Keratinocyte (primary cell): ENCODE results near the gene PRKCD. TPM values are rescaled to one million over a fixed set of nuclear protein-coding genes. Genes with fewer than 3 reads are reported as not detected.

Source experiments
- DNase-seq: peaks from one replicate; pipeline ENCODE4 v3.0.0-alpha.2; 2011; ENCODE audit warnings: low read depth, missing footprints, low spot score
- FAIRE-seq: peaks from 2 replicates; lab custom pipeline; 2011; peaks lifted over from hg19 to GRCh38; lab: Jason Lieb, UNC
- H2AFZ ChIP-seq: 2 replicates; pipeline ENCODE4 v1.6.0; 2012; ENCODE audit warnings: low read length, control low read depth, inconsistent platforms; ENCODE audit not compliant: control insufficient read depth
- H3K27ac ChIP-seq: 2 replicates; pipeline ENCODE4 v1.5.1; 2011; ENCODE audit warnings: low read length; ENCODE audit not compliant: control insufficient read depth, insufficient read depth
- H3K27me3 ChIP-seq: 3 replicates; pipeline ENCODE4 v1.6.0; 2011; ENCODE audit warnings: low read length; ENCODE audit not compliant: control insufficient read depth, insufficient read depth; ENCODE audit errors: extremely low read depth
- H3K36me3 ChIP-seq, 2 experiments: 2 replicates in 1 of 2; 3 replicates in 1 of 2; pipeline ENCODE4 v1.5.1; 2011; ENCODE audit warnings: low read length in 2 of 2, mild to moderate bottlenecking in 1 of 2; ENCODE audit not compliant: control insufficient read depth in 2 of 2, insufficient read depth in 2 of 2; ENCODE audit errors: extremely low read depth in 1 of 2
- H3K4me1 ChIP-seq: 3 replicates; pipeline ENCODE4 v1.5.1; 2011; ENCODE audit warnings: low read length; ENCODE audit not compliant: control insufficient read depth, insufficient read depth; ENCODE audit errors: extremely low read depth
- H3K4me2 ChIP-seq: 3 replicates; pipeline ENCODE4 v1.6.0; 2011; ENCODE audit warnings: low read depth, low read length; ENCODE audit not compliant: control insufficient read depth, insufficient read depth; ENCODE audit errors: extremely low read depth
- H3K4me3 ChIP-seq, 3 experiments: fragments of 200-600 bp in 1 of 3; sonication (generic) in 1 of 3; 2 replicates in 2 of 3; 3 replicates in 1 of 3; pipeline ENCODE4 v1.5.1; 2011 to 2016; ENCODE audit warnings: low read length in 3 of 3, mild to moderate bottlenecking in 3 of 3, control low read depth in 2 of 3, inconsistent platforms in 1 of 3, low read depth in 1 of 3, mixed read lengths in 1 of 3, mixed run types in 1 of 3, moderate library complexity in 1 of 3; ENCODE audit not compliant: control insufficient read depth in 2 of 3, insufficient read depth in 2 of 3; ENCODE audit errors: extremely low read depth in 1 of 3
- H3K79me2 ChIP-seq: 2 replicates; pipeline ENCODE4 v1.6.0; 2012; ENCODE audit warnings: low read length; ENCODE audit not compliant: control insufficient read depth, insufficient read depth
- H3K9ac ChIP-seq: 3 replicates; pipeline ENCODE4 v1.6.0; 2011; ENCODE audit warnings: low read length; ENCODE audit not compliant: control insufficient read depth, insufficient read depth; ENCODE audit errors: extremely low read depth
- H3K9me1 ChIP-seq: 3 replicates; pipeline ENCODE4 v1.6.0; 2011; ENCODE audit warnings: low read length; ENCODE audit not compliant: control insufficient read depth, insufficient read depth; ENCODE audit errors: extremely low read depth
- H3K9me3 ChIP-seq: 2 replicates; pipeline ENCODE4 v1.5.1; 2012; ENCODE audit warnings: low read depth, low read length; ENCODE audit not compliant: control insufficient read depth
- H4K20me1 ChIP-seq: 3 replicates; pipeline ENCODE4 v1.6.0; 2011; ENCODE audit warnings: low read length; ENCODE audit not compliant: control insufficient read depth, insufficient read depth; ENCODE audit errors: extremely low read depth
- EZH2 ChIP-seq: IDR thresholded peaks from one replicate; pipeline ENCODE4 v1.6.1; 2012; ENCODE audit warnings: inconsistent platforms, mild to moderate bottlenecking, low read length, moderate library complexity
- dilution Hi-C: fragments of 300-500 bp; cut with MboI; formaldehyde crosslinking; loops from one replicate; pipeline ENCODE4 v1.7.0; 2020; ENCODE audit warnings: low sequenced_read_pairs; ENCODE audit not compliant: extremely low pct_ligation_motif_present
- polyA plus RNA-seq, 5 experiments: library from polyadenylated mRNA; depleted of rRNA in 3 of 5; stranded (reverse) in 3 of 5; stranded (forward) in 1 of 5; unstranded in 1 of 5; fragments of >200 nt; gene quantifications; 1 replicate in 1 of 5; 2 replicates in 3 of 5; 3 replicates in 1 of 5; pipeline versions ENCODE4 v1.2.1 to v1.2.3, GENCODE V29; 2011 to 2012; ENCODE audit warnings: missing spikeins in 2 of 5, low read depth in 1 of 5, low replicate concordance in 1 of 5
- TF ChIP-seq, protein P1 (sequence below), 3 experiments: IDR thresholded peaks in 1 of 3; conservative IDR thresholded peaks in 1 of 3; optimal IDR thresholded peaks in 1 of 3; 2 replicates in 2 of 3; 3 replicates in 1 of 3; pipeline versions ENCODE3 to v1.5.1; 2011; ENCODE audit warnings: low read length in 3 of 3, mild to moderate bottlenecking in 3 of 3, moderate library complexity in 2 of 3, control low read depth in 1 of 3, inconsistent platforms in 1 of 3; ENCODE audit not compliant: insufficient read depth in 2 of 3; ENCODE audit errors: extremely low read depth in 1 of 3

Gene PRKCD
- polyA plus RNA-seq, 1 donor (not counting 4 experiments of a cell fraction or from before 2014, with no cell fraction given), result 25.1 TPM

DNA sequence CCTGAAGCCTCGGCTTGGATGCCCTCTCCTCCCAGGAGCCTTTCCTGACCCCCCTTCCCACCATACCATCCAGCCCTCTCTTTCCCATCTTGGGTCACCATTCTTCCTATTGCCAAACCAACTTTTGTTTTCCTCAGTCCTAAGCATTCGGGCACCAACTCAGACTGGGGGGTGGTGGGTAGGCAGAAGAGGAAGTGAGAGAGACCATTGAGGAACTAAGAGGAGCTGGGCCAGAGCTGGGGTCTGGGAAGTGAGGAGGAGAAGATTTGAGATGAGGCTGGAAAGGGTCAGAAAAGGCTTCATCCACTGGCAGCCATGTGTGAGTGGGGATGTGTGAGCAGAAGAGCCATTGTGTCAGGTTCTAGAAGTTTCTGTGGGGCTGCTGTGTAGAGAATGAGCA, 57.1 kb downstream of the PRKCD start:
- no peak for DNase-seq
- H3K9me3 ChIP-seq, result no peaks in the 10 kb centered on the region
- H3K27me3 ChIP-seq, result no peaks in the 10 kb centered on the region
- TF ChIP-seq, protein P1, sequence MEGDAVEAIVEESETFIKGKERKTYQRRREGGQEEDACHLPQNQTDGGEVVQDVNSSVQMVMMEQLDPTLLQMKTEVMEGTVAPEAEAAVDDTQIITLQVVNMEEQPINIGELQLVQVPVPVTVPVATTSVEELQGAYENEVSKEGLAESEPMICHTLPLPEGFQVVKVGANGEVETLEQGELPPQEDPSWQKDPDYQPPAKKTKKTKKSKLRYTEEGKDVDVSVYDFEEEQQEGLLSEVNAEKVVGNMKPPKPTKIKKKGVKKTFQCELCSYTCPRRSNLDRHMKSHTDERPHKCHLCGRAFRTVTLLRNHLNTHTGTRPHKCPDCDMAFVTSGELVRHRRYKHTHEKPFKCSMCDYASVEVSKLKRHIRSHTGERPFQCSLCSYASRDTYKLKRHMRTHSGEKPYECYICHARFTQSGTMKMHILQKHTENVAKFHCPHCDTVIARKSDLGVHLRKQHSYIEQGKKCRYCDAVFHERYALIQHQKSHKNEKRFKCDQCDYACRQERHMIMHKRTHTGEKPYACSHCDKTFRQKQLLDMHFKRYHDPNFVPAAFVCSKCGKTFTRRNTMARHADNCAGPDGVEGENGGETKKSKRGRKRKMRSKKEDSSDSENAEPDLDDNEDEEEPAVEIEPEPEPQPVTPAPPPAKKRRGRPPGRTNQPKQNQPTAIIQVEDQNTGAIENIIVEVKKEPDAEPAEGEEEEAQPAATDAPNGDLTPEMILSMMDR (optimal IDR thresholded peaks at IDR 0.05 in 1 of 3, IDR thresholded peaks at IDR 0.05 in 1 of 3, conservative IDR thresholded peaks at IDR 0.05 in 1 of 3; ENCODE audit: extremely low read depth in 1 of 3, insufficient read depth in 2 of 3, low read length in 3 of 3), result no peak
- no peak for TF ChIP-seq EZH2
- H3K9ac ChIP-seq, result no peak overlapping the region
- no peak overlapping the region for H3K4me2 ChIP-seq
- H4K20me1 ChIP-seq, result peaks cover 3% of the 10 kb centered on the region
- no peaks in the 10 kb centered on the region for H3K4me1 ChIP-seq
- H3K36me3 ChIP-seq, result peaks cover 0 to 4% of the 10 kb centered on the region in 2 experiments
- H3K79me2 ChIP-seq, result no peaks in the 10 kb centered on the region
- no peak overlapping the region for H3K27ac ChIP-seq
- no peak for FAIRE-seq
- no peak overlapping the region for H2AFZ ChIP-seq
- no peaks in the 10 kb centered on the region for H3K9me1 ChIP-seq
- H3K4me3 ChIP-seq, result no peak overlapping the region
- dilution Hi-C loops, result no loop called here

DNA sequence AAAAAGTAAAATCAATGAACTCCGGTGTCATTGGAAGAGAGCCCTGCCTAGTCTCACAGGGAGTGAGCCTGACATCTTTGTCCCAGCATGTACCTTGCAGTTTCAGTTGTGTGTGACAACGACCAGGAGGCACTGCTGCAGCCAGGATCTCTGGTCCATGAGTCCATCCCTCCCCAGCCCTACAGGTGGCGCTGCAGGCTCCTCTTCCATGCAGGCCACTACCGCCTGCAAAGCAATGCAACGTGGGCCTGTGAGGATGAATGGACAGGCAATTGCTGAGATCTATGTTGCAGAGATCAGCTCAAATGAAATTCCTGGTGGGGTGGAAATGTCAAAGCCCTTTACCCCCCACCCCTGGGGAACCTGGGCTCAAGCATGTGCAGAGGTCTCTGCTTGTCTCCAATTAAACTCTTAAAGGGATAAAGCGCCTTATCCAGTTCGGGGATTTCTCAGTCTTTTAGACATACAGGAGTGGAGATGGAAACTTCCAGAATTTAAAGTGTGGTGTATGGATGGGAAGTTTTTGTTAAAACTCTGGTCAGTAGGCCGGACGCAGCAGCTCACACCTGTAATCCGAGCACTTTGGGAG, 59.0 kb downstream of the PRKCD start:
- Histone ChIP-seq H2AFZ (no peak overlapping the region), H3K9me1 (no peaks in the 10 kb centered on the region), H3K4me1 (no peaks in the 10 kb centered on the region), H4K20me1 (peaks cover 3% of the 10 kb centered on the region), H3K27me3 (no peaks in the 10 kb centered on the region), H3K79me2 (no peaks in the 10 kb centered on the region), H3K27ac (no peak overlapping the region), H3K36me3 (peaks cover 9 to 21% of the 10 kb centered on the region in 2 experiments), H3K4me3 (no peak overlapping the region), H3K9me3 (no peaks in the 10 kb centered on the region), H3K9ac (no peak overlapping the region), H3K4me2 (no peak overlapping the region)
- DNase-seq (no peak), FAIRE-seq (peak; percentile 85)
- dilution Hi-C loops, result no loop called here
- TF ChIP-seq EZH2, result no peak
- TF ChIP-seq, protein P1 (optimal IDR thresholded peaks at IDR 0.05 in 1 of 3, IDR thresholded peaks at IDR 0.05 in 1 of 3, conservative IDR thresholded peaks at IDR 0.05 in 1 of 3; ENCODE audit: extremely low read depth in 1 of 3, insufficient read depth in 2 of 3, low read length in 3 of 3), result peak; percentile 93 to 99 (median 94)
